Measurements from ENCODE around the gene NEK8.

GRCh38 chr17:28735242-28735722 is 6.7 kb downstream of the NEK8 start:
- TF ChIP-seq CTCF (IDR thresholded peaks at IDR 0.05) (no peak), POLR2A (IDR thresholded peaks at IDR 0.05) (no peak)
